ENCODE data around the gene TLCD4. TPM values are rescaled to one million over a fixed set of nuclear protein-coding genes. Genes with fewer than 3 reads are reported as not detected.

TLCD4 gene
- total and polyA plus RNA-seq, 2 of the 13 experiments (the other 11 are each of a cell fraction or from before 2014, with no cell fraction given): 4.7 to 14.5 TPM

GRCh38 chr1:95084317-95085176 is 32.6 kb upstream of the TLCD4 start (continued):
- TF ChIP-seq ZNF513 (CRISPR knock-in tag; conservative IDR thresholded peaks at IDR 0.05): no peak
- no peak for TF ChIP-seq ZNF703 (CRISPR knock-in tag; IDR thresholded peaks at IDR 0.05; ENCODE audit: borderline replicate concordance)
- TF ChIP-seq TIGD3 (CRISPR knock-in tag; IDR thresholded peaks at IDR 0.05; ENCODE audit: borderline replicate concordance): no peak
- no peak for TF ChIP-seq ZNF749 (CRISPR knock-in tag; IDR thresholded peaks at IDR 0.05; ENCODE audit: borderline replicate concordance)
- no peak for TF ChIP-seq BCL3 (CRISPR knock-in tag; IDR thresholded peaks at IDR 0.05)
- no peak for TF ChIP-seq RBAK (CRISPR knock-in tag; IDR thresholded peaks at IDR 0.05)
- peak; percentile 75 for TF ChIP-seq CTCF (CRISPR knock-in tag; IDR thresholded peaks at IDR 0.05)
- TF ChIP-seq EP300 (IDR thresholded peaks at IDR 0.05; ENCODE audit: low read depth in 2 of 2, low read length in 2 of 2): peak in 1 of 2 experiments; percentile 34; a peak in 1 of 4 replicates
- no peak for TF ChIP-seq EP300 (CRISPR knock-in tag; IDR thresholded peaks at IDR 0.05; ENCODE audit: borderline replicate concordance)
- peak; percentile 66 for TF ChIP-seq ARID3A (IDR thresholded peaks at IDR 0.05; ENCODE audit: low read depth, low read length)
- TF ChIP-seq NFKBIZ (CRISPR knock-in tag; IDR thresholded peaks at IDR 0.05): no peak
- TF ChIP-seq ZFP41 (CRISPR knock-in tag; IDR thresholded peaks at IDR 0.05; ENCODE audit: borderline replicate concordance): no peak
- TF ChIP-seq UBTF (CRISPR knock-in tag; IDR thresholded peaks at IDR 0.05): no peak
- no peak for TF ChIP-seq ZKSCAN8 (CRISPR knock-in tag; IDR thresholded peaks at IDR 0.05; ENCODE audit: borderline replicate concordance)
- no peak for TF ChIP-seq THAP8 (CRISPR knock-in tag; IDR thresholded peaks at IDR 0.05; ENCODE audit: borderline replicate concordance)
- peak; percentile 76; the same call in 1 of the 2 replicates for TF ChIP-seq RXRB (CRISPR knock-in tag; IDR thresholded peaks at IDR 0.05; ENCODE audit: borderline replicate concordance)
